Anterior cingulate cortex (tissue), 58 donors: ENCODE data around the gene SEM1.
"Not testable (repeated sequence)": the region's sequence is repeated elsewhere in the genome, so short reads cannot be mapped to it uniquely, and the experiment has no call there.

Experiments used
- DNase-seq, 58 donors: peaks; one replicate each; lab custom pipeline; 2025; lab: John Stamatoyannopoulos, UW

SEM1 gene

GRCh38 chr7:96665689-96666088 lies 44.0 kb downstream of the SEM1 start:
- DNase-seq = no peak

- DNase-seq = no peak
Measured at GRCh38 chr7:96664793-96665192, 44.9 kb downstream of the SEM1 start.

DNA sequence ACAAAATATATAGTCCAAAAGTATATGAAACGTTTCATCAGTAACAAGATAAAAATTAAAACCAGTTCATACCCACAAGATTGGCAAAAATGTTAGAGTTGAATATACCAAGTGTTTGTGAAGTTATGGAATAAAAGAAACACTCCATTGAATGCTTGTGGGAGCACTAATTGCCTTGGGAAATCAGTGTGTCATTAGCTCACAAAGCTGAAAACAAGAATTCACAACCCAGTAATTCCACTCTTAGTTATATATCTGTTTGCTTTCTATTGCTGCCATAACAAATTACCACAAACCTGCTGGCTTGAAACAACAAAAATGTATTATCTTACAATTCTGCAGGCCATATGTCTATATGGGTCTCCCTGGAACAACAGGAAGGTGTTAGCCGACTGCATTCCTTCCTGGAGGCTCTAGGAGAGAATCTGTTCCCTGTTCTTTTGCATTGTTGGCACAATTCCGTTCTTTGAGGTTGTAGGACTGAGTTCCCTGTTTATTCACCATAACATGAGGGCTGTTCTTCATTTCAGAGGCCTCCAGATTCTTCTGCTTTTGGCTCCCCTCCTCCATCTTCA lies 45.7 kb downstream of the SEM1 start:
- DNase-seq = no peak

DNA sequence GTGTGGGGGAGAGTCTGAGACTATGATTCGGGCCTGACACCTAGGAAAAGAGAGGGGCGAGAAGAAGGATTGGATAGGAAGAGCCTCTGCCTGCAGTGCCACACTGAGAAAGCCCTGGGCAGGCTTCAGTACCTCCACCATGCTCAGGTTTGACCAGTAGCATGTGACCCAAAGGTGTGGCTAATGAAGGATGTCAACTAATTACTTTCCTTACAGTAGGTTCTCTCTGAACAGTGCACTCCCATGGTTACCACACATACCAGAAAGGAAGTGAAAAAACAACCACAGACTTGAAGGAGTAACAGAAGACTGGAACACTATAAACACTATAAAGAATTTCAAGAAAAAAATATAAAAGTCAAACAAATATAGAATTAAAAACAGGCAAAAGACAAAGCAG lies 46.2 kb downstream of the SEM1 start:
- DNase-seq = no peak

DNA sequence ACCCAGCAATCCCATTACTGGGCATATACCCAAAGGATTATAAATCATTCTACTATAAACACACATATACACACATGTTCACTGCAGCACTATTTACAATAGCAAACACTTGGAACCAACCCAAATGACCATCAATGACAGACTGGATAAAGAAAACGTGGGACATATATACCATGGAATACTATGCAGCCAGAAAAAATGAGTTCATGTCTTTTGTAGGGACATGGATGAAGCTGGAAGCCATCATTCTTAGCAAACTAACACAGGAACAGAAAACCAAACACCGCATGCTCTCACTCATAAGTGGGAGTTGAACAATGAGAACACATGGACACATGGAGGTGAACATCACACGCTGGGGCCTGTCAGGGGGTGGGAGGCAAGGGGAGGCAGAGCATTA lies 47.5 kb downstream of the SEM1 start:
- DNase-seq = not testable (repeated sequence)

- no peak for DNase-seq
Measured at GRCh38 chr7:96658022-96658412, 51.6 kb downstream of the SEM1 start.

DNA sequence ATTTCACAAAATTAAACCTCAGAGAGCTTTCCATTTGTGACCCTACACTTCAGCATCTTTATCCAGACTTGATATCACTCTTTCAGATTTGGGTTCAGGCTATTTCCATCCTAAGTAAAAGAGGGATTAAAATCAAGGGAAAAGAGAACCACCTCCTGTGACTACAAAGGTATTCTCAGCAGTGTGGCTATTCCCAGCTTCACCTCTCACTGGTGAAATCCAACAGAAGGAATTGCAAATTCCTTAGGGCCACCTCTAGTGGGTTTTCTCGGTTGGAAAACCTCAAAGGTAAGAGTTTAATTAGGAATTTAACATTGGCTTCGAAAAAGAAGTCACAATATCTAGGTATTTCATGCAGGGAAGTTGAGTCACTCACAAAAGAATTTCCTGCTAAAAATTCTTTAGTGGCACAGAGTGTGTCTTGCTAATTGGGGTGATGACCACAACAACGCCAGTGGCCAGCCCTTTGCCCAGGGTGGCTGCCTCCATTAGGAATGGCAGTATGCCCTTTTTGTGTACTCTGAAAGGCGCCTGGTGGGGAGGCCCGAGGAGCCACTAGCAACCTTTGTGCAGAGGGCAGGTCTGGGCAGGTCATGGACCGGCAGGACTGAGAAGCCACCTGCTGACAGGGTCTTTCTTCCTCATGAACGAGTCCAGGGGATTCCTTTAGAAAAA lies 52.2 kb downstream of the SEM1 start:
- no peak for DNase-seq

DNA sequence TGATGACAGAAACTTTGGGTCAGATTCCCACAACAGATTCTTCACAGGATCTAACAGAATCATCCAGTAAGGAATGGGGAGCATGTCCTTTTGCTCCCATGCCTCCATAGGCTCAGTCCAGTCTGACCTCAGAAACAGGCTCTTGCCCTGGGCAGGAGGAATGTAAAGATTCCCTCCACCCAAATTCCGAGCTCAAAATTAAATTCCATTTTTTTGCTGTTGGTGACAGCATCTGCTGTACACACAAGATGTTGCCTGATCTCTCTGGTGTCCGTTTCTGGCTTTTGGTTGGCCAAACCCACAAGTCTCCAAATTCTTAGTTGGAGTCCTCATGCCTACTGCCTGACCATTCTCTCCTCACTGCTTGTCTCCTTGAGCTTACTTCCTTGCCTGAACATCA lies 53.7 kb downstream of the SEM1 start:
- DNase-seq = no peak

DNA sequence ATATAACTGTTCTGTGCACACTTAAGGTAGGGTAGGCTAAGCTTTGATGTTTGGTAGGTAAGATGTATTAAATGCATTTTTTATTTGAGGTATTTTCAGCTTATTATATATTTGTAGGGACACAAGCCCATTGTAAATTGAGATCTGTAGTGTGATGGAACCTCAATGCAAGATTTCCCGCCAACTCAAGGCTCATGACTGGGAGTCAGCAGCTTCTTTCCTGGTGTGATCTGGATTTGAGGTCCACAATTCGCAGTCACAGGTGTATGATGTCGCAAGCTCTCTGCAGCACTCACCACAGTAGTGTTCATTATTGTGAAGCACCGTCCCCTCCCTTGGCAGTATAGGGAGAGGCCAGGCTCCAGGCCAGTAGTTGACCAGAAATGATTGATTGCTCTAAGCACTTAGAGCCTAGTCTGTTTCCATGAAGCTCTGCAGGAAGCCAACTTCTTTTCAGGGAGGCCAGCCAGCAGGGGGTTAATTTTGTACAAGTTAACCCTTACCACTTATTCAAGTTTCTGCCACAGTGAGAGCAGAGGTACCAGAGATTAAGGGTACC lies 54.9 kb downstream of the SEM1 start:
- DNase-seq = no peak

DNA sequence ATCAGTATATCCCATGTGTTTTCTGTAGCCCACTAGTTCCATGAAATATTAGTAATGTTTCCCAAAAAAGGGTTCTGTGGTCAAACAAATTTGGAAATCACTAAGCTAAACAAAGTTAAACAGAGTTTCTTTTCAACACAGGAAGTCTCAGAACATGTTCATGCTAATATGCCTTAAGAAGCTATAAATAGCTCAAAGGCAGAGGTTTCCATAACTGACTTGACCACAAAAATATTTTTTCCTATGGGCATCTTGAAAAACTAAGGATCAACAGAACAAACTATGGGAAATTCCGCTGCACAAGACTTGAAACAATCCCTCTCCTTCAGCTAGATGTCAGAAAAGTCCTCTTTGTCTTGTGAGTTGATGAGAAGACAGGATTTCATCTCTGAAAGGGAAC lies 59.7 kb downstream of the SEM1 start:
- no peak for DNase-seq

DNA sequence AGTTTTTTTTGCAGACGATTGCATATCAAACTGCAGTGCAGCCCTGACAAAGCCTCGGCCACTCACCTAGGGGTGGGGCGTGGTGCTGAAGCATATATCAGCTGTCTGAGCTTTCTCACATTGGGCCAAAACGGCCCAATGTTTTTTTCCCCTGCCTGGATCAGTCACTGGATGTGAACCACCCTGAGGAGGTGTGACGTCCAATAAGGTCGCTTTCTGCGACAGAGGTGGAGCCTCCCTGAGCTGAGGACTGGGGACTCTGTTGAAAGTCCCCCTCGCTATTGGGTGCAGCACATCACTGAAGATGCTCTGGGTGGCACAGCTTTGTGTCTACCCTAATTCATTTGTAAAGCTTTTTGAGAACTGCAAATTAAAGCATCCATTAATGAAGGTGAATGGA lies 60.9 kb downstream of the SEM1 start:
- no peak for DNase-seq

DNA sequence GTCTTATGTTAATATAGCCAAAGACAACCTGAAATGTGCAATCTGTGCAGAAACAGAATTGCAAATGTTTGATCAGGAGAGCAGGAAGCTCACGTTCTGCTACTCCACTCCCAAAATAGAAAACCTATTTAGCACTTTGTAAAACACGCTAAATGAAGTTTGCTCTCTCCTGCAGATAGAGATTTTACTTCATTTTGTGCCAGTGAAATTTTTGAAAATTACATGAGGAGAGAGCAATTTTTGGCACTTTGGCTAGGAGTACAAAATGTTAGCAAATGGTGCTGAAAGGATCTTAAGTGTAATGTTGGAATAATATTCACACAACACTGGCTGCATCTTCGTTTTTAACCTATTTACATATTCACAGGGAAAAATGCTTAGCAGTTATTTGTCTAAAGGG lies 61.9 kb downstream of the SEM1 start:
- no peak for DNase-seq

- DNase-seq = no peak
Measured at GRCh38 chr7:96645084-96645483, 64.6 kb downstream of the SEM1 start.

DNA sequence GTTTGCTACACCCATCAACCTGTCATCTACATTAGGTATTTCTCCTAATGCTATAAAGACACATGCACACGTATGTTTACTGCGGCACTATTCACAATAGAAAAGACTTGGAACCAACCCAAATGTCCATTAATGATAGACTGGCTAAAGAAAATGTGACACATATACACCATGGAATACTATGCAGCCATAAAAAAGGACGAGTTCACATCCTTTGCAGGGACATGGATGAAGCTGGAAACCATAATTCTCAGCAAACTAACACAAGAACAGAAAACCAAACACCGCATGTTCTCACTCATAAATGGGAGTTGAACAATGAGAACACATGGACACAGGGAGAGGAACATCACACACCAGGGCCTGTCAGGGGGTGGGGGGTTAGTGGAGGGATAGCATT lies 66.2 kb downstream of the SEM1 start:
- not testable (repeated sequence) for DNase-seq

GRCh38 chr7:96640054-96640453 lies 69.6 kb downstream of the SEM1 start:
- no peak for DNase-seq
